H1 (cell line): ENCODE results near the gene SUPT7L. TPM values are rescaled to one million over a fixed set of nuclear protein-coding genes. Genes with fewer than 3 reads are reported as not detected.

Experiments
- POLR2AphosphoS5 ChIP-seq: IDR thresholded peaks from 2 replicates; pipeline ENCODE4 v1.6.1; 2011; ENCODE audit warnings: low read depth, low read length
- SIRT6 ChIP-seq: IDR thresholded peaks from one replicate; pipeline ENCODE4 v1.7.1; 2012; ENCODE audit warnings: low read length, inconsistent platforms
- polyA plus RNA-seq, 7 experiments: library from polyadenylated mRNA; depleted of rRNA in 3 of 7; stranded (reverse) in 5 of 7; unstranded in 2 of 7; fragments of >200 nt in 5 of 7; fragments of 200-250 nt in 2 of 7; gene quantifications; 1 replicate in 5 of 7; 2 replicates in 1 of 7; 4 replicates in 1 of 7; pipeline versions ENCODE4 v1.2.1 to v1.2.3, GENCODE V29; 2011 to 2013; ENCODE audit warnings: missing spikeins in 2 of 7, mixed read lengths in 2 of 7
- total RNA-seq: library from RNA; stranded (reverse); fragmentation: NEBNext Ultra II Directional; extraction: Animal tissue kit (Norgen Biotek cat#: 25700); gene quantifications from 2 replicates; pipeline ENCODE4 v1.2.1, GENCODE V29; 2021

SUPT7L gene
- total and polyA plus RNA-seq, 2 of the 8 experiments (the other 6 are each of a cell fraction or from before 2014, with no cell fraction given): 22.2 to 26.6 TPM

DNA sequence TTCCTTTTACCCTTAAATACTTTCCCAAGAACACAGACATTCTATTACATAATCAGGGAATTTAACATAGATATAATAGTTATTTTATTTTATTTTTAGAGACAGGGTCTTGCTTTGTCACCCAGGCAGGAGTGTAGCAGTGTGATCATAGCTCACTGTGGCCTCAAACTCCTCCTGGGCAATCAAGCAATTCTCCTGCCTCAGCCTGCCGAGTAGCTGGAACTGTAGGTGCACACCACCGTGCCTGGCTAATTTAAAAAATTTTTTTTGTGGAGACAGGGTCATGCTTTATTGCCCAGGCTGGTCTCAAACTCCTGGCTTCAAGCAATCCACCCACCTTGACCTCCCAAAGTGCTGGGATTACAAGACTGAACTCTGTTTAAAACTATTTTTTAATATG lies 45.9 kb upstream of the SUPT7L start (continued):
- TF ChIP-seq POLR2AphosphoS5 (no peak), SIRT6 (no peak)
- TF ChIP-seq, all 59 proteins: peak for 0
